Left kidney (tissue), 8 donors: ENCODE data around the gene RWDD1. TPM values are rescaled to one million over a fixed set of nuclear protein-coding genes. Genes with fewer than 3 reads are reported as not detected.
A peak's percentile ranks its signal among the peaks of the same experiment; 100 is the strongest.

Experiments used
- DNase-seq: peaks from one replicate; pipeline ENCODE4 v3.0.0-alpha.2; 2013
- long read RNA-seq, 8 donors: transcript quantifications; one replicate each; lab custom pipeline, GENCODE V29; 2026
- polyA plus RNA-seq: library from polyadenylated mRNA; unstranded; fragments of 120-200 nt; gene quantifications from one replicate; pipeline ENCODE4 v1.2.1, GENCODE V29; 2013; ENCODE audit not compliant: insufficient read length

The RWDD1 gene, protein sequence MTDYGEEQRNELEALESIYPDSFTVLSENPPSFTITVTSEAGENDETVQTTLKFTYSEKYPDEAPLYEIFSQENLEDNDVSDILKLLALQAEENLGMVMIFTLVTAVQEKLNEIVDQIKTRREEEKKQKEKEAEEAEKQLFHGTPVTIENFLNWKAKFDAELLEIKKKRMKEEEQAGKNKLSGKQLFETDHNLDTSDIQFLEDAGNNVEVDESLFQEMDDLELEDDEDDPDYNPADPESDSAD
- 82.8 TPM for polyA plus RNA-seq
- long read RNA-seq, donor 1, full-length matches to known transcripts: 21 of 82 reads
- long read RNA-seq, donor 1, partial matches to known transcripts: 61 of 82 reads
- long read RNA-seq, donor 1, other reads (novel, unspliced or antisense): 0 of 82 reads
- long read RNA-seq, donor 2, full-length matches to known transcripts: 25 of 55 reads
- long read RNA-seq, donor 2, partial matches to known transcripts: 30 of 55 reads
- long read RNA-seq, donor 2, other reads (novel, unspliced or antisense): 0 of 55 reads
- long read RNA-seq, donor 3, full-length matches to known transcripts: 19 of 32 reads
- long read RNA-seq, donor 3, partial matches to known transcripts: 13 of 32 reads
- long read RNA-seq, donor 3, other reads (novel, unspliced or antisense): 0 of 32 reads
- long read RNA-seq, donor 4, full-length matches to known transcripts: 3 of 3 reads
- long read RNA-seq, donor 4, partial matches to known transcripts: 0 of 3 reads
- long read RNA-seq, donor 4, other reads (novel, unspliced or antisense): 0 of 3 reads
- long read RNA-seq, donor 5, full-length matches to known transcripts: 58 of 90 reads
- long read RNA-seq, donor 5, partial matches to known transcripts: 32 of 90 reads
- long read RNA-seq, donor 5, other reads (novel, unspliced or antisense): 0 of 90 reads
- long read RNA-seq, donor 6, full-length matches to known transcripts: 24 of 84 reads
- long read RNA-seq, donor 6, partial matches to known transcripts: 60 of 84 reads
- long read RNA-seq, donor 6, other reads (novel, unspliced or antisense): 0 of 84 reads
- long read RNA-seq, donor 7, full-length matches to known transcripts: 36 of 82 reads
- long read RNA-seq, donor 7, partial matches to known transcripts: 46 of 82 reads
- long read RNA-seq, donor 7, other reads (novel, unspliced or antisense): 0 of 82 reads
- long read RNA-seq, donor 8, full-length matches to known transcripts: 13 of 13 reads
- long read RNA-seq, donor 8, partial matches to known transcripts: 0 of 13 reads
- long read RNA-seq, donor 8, other reads (novel, unspliced or antisense): 0 of 13 reads

GRCh38 chr6:116570856-116571682, at the start of gene RWDD1:
RWDD1 (plus strand) TSS chr6:116571504; CDS start chr6:116571583, 79 bp downstream.
- DNase-seq: peak; percentile 97

DNA sequence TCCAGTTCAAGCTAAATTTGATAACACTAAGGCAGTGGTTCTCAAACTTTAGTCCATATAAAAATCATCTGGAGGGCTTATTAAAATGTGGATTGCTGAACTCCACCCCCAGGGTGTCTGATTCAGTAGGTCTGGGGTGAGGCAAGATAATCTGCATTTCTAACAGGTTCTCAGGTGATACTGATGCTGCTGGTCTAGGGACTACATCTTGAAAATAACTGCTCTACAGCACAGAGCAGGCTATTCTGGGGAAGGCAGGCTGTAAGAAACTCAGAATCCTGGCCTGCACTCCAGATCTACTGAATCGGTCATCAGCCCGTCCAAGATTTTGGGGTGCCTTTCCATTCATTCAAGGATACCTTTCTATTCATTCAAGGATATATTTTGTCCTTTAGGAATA, 48.4 kb upstream of the RWDD1 start:
- DNase-seq: no peak

- no peak for DNase-seq
Measured at GRCh38 chr6:116524236-116524635, 47.1 kb upstream of the RWDD1 start.

DNA sequence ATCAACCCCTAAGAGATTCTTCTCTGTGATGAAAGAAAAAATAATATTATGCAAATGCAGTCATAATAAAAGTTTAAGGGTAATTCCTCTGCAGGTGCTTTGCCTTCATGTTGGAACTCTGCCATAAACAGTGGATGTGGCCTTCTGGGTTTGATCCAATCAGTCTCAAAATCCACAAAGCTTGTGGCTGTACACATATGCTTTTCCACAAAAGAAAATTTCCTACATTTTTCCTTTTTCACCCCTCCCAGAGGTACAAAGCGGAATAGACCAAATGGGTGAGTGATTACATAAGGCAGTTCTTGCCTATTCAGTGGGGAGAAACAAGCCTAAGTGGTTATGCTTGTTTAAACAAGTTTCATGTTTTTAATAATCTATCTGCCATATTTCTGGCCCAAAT, 43.2 kb upstream of the RWDD1 start:
- DNase-seq: no peak

GRCh38 chr6:116528780-116529179, 42.5 kb upstream of the RWDD1 start:
- no peak for DNase-seq

DNA sequence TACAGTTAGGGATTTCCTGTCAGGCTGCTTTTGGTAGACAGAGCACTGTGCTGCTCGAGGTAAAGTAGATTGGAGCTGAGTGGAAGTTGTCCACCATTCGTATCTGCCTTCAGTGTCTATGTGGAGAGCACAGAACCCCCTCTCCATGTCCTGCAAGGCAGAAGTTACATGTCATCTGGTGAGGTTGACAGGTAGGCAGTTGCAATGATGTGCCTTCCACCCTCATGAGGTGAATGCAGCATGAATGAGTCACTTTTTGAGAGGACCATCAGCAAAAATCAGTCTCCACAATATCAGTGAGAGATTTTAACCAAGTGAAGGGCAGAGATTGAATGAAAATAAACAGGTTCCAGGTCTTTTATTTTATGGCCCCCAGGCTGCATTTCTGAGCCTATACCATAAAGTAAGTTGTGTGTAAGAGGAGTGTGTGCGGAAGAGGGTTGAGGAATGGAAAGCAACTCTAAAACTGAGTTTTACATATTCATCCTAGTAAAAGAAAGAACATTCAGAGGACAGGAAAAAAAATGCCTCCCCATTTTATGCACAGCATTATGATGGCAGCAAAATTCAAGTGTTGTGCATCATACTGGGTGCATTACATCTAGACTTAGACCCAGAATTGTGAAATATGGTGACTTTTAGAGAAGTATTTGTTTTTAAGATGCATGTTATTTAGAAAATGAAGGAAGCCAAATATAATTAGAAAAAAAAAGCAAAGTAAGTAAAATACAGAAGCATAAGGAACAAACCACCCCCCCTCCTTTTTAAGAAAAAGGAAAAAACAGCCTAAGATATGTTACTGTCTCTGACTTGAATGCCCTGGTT, 41.6 kb upstream of the RWDD1 start:
- DNase-seq: no peak

GRCh38 chr6:116530436-116530835, 40.9 kb upstream of the RWDD1 start:
- no peak for DNase-seq

DNA sequence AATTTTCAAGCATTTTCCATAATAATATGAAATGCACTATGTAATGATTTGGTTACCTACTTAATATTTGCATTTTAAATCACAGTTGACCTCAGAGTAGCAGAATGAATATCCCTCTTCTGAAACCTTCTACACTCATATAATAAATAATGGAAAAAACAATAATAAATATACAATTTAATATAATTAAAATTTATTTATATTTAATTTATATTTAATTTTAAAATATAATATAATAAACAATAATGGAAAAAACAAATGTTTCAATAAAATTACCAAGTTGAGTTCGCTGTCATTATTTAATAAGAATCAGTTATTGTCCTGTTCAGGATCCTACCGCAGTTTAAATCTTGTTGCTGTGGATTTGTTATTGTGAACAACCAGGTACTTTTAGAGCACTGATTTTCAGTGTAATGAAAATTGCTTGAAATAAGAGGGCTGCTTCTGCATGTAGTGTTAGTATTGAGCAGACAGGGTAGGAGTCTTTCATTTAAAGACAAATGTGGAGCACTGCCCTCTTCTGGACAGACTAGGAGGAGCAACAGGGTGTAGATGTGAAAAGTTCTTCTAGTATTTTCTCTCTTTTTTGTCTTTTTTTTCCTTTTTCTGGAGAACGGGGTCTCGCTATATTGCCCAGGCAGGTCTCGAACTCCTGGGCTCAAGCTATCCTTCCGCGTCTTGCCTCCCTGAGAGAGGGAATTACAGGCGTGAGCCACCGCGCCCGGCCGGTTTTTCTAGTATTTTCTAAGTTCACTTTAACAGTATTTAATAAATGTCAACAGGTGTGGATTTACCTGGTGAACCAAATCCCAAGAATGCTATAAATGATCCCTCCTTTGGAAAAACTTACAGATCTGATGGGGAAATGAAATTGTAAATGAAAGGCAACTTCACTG, 39.4 kb upstream of the RWDD1 start:
- peak; percentile 55 for DNase-seq

- no peak for DNase-seq
Measured at GRCh38 chr6:116533233-116533957, 37.9 kb upstream of the RWDD1 start.

- DNase-seq: no peak
Measured at GRCh38 chr6:116535109-116535508, 36.2 kb upstream of the RWDD1 start.

GRCh38 chr6:116536216-116536621, 35.1 kb upstream of the RWDD1 start:
- DNase-seq: peak; percentile 52

GRCh38 chr6:116542426-116542825, 28.9 kb upstream of the RWDD1 start:
- no peak for DNase-seq

DNA sequence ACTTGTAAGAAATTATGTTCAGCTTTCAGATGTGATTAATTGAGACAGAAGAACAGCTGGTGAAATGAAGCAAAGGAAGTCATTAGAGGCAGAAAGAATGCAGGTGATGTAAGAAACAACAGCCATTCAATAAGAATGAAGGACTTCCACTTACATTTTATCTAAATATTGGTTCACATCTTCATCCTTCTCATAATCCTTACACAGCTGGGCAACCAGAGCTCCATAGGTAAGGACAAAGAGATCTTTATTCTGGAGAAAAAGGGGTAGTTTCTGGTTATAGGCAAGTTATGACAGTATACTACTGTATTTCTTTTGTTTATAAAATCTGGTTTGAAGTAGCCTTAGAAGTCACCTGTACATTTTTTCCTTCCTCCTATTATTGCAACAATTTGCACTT, 28.2 kb upstream of the RWDD1 start:
- DNase-seq: no peak

- no peak for DNase-seq
Measured at GRCh38 chr6:116545651-116546050, 25.7 kb upstream of the RWDD1 start, which contains the start of gene TRAPPC3L. TRAPPC3L (minus strand) TSS chr6:116545684; CDS start chr6:116545514, 170 bp downstream.

DNA sequence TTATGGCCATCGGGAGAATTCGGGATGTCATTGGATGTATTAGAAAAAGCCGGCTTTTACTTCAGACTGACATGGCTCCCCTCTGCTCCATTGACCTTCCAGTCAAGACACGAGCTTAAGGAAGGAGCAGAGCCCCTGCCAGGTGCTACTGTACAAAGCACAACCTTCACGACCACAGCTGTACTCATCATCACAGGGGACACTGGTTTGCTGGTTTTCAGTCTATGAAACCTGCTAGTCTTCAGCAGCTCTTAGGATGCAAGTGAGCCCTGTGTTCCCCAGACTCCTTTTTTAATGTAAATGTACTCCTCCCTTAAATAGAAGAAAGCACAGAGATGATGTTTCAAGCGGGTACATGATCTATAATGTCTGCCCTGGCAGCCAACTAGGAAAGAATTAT, 23.9 kb upstream of the RWDD1 start:
- DNase-seq: no peak

DNA sequence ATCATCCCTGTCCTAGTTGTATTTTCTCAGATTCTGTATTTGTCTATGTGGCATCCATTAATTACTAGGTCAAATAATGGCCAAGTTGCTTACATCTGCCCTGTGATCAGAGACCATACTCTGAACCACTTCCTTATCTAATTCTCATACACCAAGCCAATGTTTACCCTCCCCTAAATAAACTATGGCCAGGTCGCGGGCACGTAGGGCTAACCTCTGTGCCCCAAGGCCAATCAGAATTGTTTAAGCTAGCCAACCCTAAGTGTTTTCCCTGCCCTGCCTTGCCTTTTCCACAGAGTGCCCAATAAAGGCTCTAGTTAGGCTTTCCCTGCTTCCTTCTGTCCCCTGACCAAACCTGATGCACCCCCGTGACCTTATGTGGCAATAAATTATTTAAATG, 20.5 kb upstream of the RWDD1 start:
- DNase-seq: no peak

DNA sequence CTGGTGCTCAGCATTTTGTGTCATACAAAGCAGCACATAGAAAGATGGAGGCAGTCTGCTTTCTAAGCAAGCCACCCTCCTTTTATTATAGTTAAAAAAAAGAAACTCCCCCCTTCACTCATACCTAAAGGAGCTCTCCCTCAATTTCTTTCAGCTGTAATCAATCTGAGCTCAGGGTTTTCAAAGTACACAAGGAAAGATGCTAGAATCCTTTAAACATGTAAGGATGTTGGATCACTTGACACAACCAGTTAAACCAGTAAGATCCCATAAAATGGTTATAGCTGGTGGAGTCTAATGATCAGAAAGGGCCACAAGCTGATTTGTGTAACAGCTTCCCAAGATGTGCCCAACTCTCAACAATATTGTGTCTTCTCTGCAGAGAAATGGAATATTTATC, 17.9 kb upstream of the RWDD1 start, which contains the start of gene CALHM4:
CALHM4 (plus strand) TSS at position 301 of the 400 bp plus-strand sequence; CDS start at position 344, 43 bp downstream.
- DNase-seq: no peak

DNA sequence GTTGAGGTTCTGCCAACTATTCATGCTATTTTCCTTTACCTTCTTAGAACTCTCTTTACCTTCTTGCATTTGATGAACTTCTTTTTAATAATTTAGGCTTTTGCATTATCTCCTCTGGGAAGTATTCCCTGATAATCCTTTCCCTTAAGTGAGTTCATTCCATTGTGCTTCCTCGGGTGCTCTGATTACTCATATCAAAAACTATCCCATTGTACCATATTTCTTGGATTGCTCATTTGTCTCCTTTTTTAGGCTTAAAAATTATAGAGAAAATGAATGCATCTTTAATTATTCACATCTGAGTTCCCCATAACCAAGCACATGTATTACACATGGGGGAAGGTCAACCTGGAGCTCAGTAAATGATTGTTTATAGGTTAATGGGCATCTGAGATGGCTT, 15.2 kb upstream of the RWDD1 start:
- no peak for DNase-seq
